Measurements from ENCODE around the gene IL18RAP. TPM values are rescaled to one million over a fixed set of nuclear protein-coding genes. Genes with fewer than 3 reads are reported as not detected.

The IL18RAP gene
- total RNA-seq (0.61 and 1.4 TPM in 2 replicates), polyA plus RNA-seq (0.22 and 0.33 TPM in 2 replicates), polyA minus RNA-seq (0.43 and 0.64 TPM in 2 replicates)
- total RNA-seq (2013), result 0.58 TPM

GRCh38 chr2:102422910-102423309 lies at the start of gene IL18RAP:
TSS of gene IL18RAP (plus strand) at chr2:102423160. CDS start at chr2:102423278, 118 bp downstream.
- H3K79me2 ChIP-seq (ENCODE audit: control insufficient read depth, insufficient read depth, low read length), result no peaks in the 10 kb centered on the region
- ATAC-seq (ENCODE audit: low read depth) (no peak), DNase-seq (no peak)
- no peaks in the 10 kb centered on the region for H3K27me3 ChIP-seq (replicated peaks in 1 of 4; ENCODE audit: control extremely low read depth in 1 of 4, control insufficient read depth in 3 of 4, insufficient read depth in 4 of 4, low read length in 3 of 4)
- H3K27ac ChIP-seq (ENCODE audit: low read length in 2 of 2), result no peak within 1 kb of the TSS
- H3K36me3 ChIP-seq (replicated peaks in 1 of 2; ENCODE audit: control extremely low read depth in 1 of 2, control insufficient read depth in 1 of 2, extremely low read depth in 1 of 2, insufficient read depth in 2 of 2, low read length in 1 of 2), result no peaks in the 10 kb centered on the region
- no peak for TF ChIP-seq EZH2 (IDR thresholded peaks at IDR 0.05; ENCODE audit: borderline replicate concordance, insufficient read depth, low read depth, low read length, poor library complexity, severe bottlenecking)
- TF ChIP-seq CTCF (IDR thresholded peaks at IDR 0.05), result no peak
- peak within 1 kb of the TSS; percentile 14 for H3K4me3 Mint-ChIP-seq
- H3K4me3 ChIP-seq (ENCODE audit: control extremely low read depth in 1 of 5, extremely low read depth in 1 of 5, insufficient read depth in 1 of 5, low read depth in 2 of 5, low read length in 4 of 5), result peak within 1 kb of the TSS in 1 of 5 experiments; percentile 11
- H3K9me3 ChIP-seq (ENCODE audit: control extremely low read depth in 1 of 3, control insufficient read depth in 2 of 3, insufficient read depth in 1 of 3, low read length in 2 of 3), result no peaks in the 10 kb centered on the region
- no peak within 1 kb of the TSS for H3K9ac ChIP-seq (ENCODE audit: low read length)
- no peak within 1 kb of the TSS for H3K4me2 ChIP-seq (replicated peaks; ENCODE audit: low read depth, low read length, poor library complexity, severe bottlenecking)
- WGBS (ENCODE audit: insufficient coverage), result 70% methylated on average over 2 of the region's 3 CpGs
- CTCF ChIA-PET, result interaction anchor here (1.3 kb wide), 1 partner anchor 22 kb away, joined by 3 read pairs; no protein-coding TSS in a partner anchor
- intact Hi-C loops (cut with micrococcal nuclease), result loop anchor here (5.0 kb wide), 1 partner anchor 66 kb away; the partner anchor contains the start of gene IL18R1
- no peaks in the 10 kb centered on the region for H4K20me1 ChIP-seq (ENCODE audit: control insufficient read depth, insufficient read depth, low read length, poor library complexity, severe bottlenecking)
- no peaks in the 10 kb centered on the region for H3K27me3 Mint-ChIP-seq
- POLR2A ChIA-PET, result no interaction called here
- peaks cover 38 to 44% of the 10 kb centered on the region in 2 donors for H3K4me1 ChIP-seq (ENCODE audit: control insufficient read depth in 2 of 2, insufficient read depth in 2 of 2, low read length in 2 of 2)
- no peak within 1 kb of the TSS for H3K27ac Mint-ChIP-seq
- no peaks in the 10 kb centered on the region for H3K9me3 Mint-ChIP-seq (ENCODE audit: insufficient read depth)
- no peak within 1 kb of the TSS for H2AFZ ChIP-seq (ENCODE audit: insufficient read depth, low read depth, low read length, poor library complexity, severe bottlenecking)
- H3K4me1 Mint-ChIP-seq, result peaks cover 40% of the 10 kb centered on the region

- Histone ChIP-seq H3K27ac (ENCODE audit: low read length in 2 of 2) (no peak overlapping the region), H3K36me3 (replicated peaks in 1 of 2; ENCODE audit: control extremely low read depth in 1 of 2, control insufficient read depth in 1 of 2, extremely low read depth in 1 of 2, insufficient read depth in 2 of 2, low read length in 1 of 2) (no peaks in the 10 kb centered on the region), H3K4me3 (ENCODE audit: control extremely low read depth in 1 of 5, extremely low read depth in 1 of 5, insufficient read depth in 1 of 5, low read depth in 2 of 5, low read length in 4 of 5) (no peak overlapping the region), H3K27me3 (replicated peaks in 1 of 4; ENCODE audit: control extremely low read depth in 1 of 4, control insufficient read depth in 3 of 4, insufficient read depth in 4 of 4, low read length in 3 of 4) (no peaks in the 10 kb centered on the region), H4K20me1 (ENCODE audit: control insufficient read depth, insufficient read depth, low read length, poor library complexity, severe bottlenecking) (no peaks in the 10 kb centered on the region), H3K9me3 (ENCODE audit: control extremely low read depth in 1 of 3, control insufficient read depth in 2 of 3, insufficient read depth in 1 of 3, low read length in 2 of 3) (no peaks in the 10 kb centered on the region), H3K4me2 (replicated peaks; ENCODE audit: low read depth, low read length, poor library complexity, severe bottlenecking) (no peak overlapping the region), H3K79me2 (ENCODE audit: control insufficient read depth, insufficient read depth, low read length) (no peaks in the 10 kb centered on the region), H3K4me1 (ENCODE audit: control insufficient read depth in 2 of 2, insufficient read depth in 2 of 2, low read length in 2 of 2) (no peaks in the 10 kb centered on the region), H2AFZ (ENCODE audit: insufficient read depth, low read depth, low read length, poor library complexity, severe bottlenecking) (no peak overlapping the region), H3K9ac (ENCODE audit: low read length) (no peak overlapping the region)
- H3K27ac Mint-ChIP-seq, result no peak overlapping the region
- H3K4me3 Mint-ChIP-seq, result no peak overlapping the region
- ChIA-PET POLR2A (no interaction called here), CTCF (no interaction called here)
- ATAC-seq (ENCODE audit: low read depth), result no peak
- TF ChIP-seq CTCF (IDR thresholded peaks at IDR 0.05) (no peak), EZH2 (IDR thresholded peaks at IDR 0.05; ENCODE audit: borderline replicate concordance, insufficient read depth, low read depth, low read length, poor library complexity, severe bottlenecking) (no peak)
- no peak for DNase-seq
- no peaks in the 10 kb centered on the region for H3K4me1 Mint-ChIP-seq
- WGBS (ENCODE audit: insufficient coverage), result no CpG with 5 or more reads among the region's 1 CpG
- H3K9me3 Mint-ChIP-seq (ENCODE audit: insufficient read depth), result no peaks in the 10 kb centered on the region
- H3K27me3 Mint-ChIP-seq, result peaks cover 3% of the 10 kb centered on the region
- intact Hi-C loops (cut with micrococcal nuclease), result no loop called here
Measured at GRCh38 chr2:102376052-102376591, 46.8 kb upstream of the IL18RAP start.

All from B cell (primary cell).